Parietal lobe (tissue), 1 donor: ENCODE results near the gene KCNK5. TPM values are rescaled to one million over a fixed set of nuclear protein-coding genes. Genes with fewer than 3 reads are reported as not detected.

Source experiments
- total RNA-seq: library from RNA; depleted of rRNA; stranded (reverse); fragments of >200 nt; gene quantifications from one replicate; pipeline ENCODE4 v1.2.3, GENCODE V29; 2014

KCNK5 gene
- total RNA-seq: not detected

GRCh38 chr6:39228992-39229767 lies at the start of gene KCNK5:
Gene KCNK5, minus strand, starts transcription at chr6:39229475. Its CDS starts 364 bp downstream, at chr6:39229111.

Other genes starting within 250 kb of the KCNK5 start
- gene GLP1R, start 180.7 kb downstream of the KCNK5 start, total RNA-seq: not detected
- gene SAYSD1, start 114.3 kb downstream of the KCNK5 start, total RNA-seq: 24.1 TPM
- gene KCNK17, start 84.9 kb upstream of the KCNK5 start, total RNA-seq: not detected
- not detected for gene KCNK16, start 93.2 kb upstream of the KCNK5 start, total RNA-seq